NCI-H128 (cell line): ENCODE data around the gene DHDH.

Source experiments
- DNase-seq: peaks from one replicate; lab custom pipeline; 2025; ENCODE audit not compliant: unreplicated experiment; lab: John Stamatoyannopoulos, UW

The DHDH gene

GRCh38 chr19:48991873-48992580, 58.5 kb downstream of the DHDH start:
- no peak for DNase-seq

- no peak for DNase-seq
Observed at GRCh38 chr19:48992581-48993174, 59.2 kb downstream of the DHDH start.

- peak; percentile 99 for DNase-seq
Observed at GRCh38 chr19:48993175-48994034, 59.9 kb downstream of the DHDH start, which contains the start of the genes GYS1 and RUVBL2. Gene GYS1 (minus strand): TSS chr19:48993309. CDS start chr19:48993112, 197 bp downstream. Gene RUVBL2 (plus strand): TSS chr19:48993887. CDS start chr19:48993912, 25 bp downstream.

GRCh38 chr19:48994035-48994386, 60.5 kb downstream of the DHDH start:
- no peak for DNase-seq
